Measurements from ENCODE around the gene GPX7. TPM values are rescaled to one million over a fixed set of nuclear protein-coding genes. Genes with fewer than 3 reads are reported as not detected.
"Not testable (repeated sequence)": the region's sequence is repeated elsewhere in the genome, so short reads cannot be mapped to it uniquely, and the experiment has no call there.

GPX7 gene
- total RNA-seq, 2 experiments from 2014 or later = 11.7 to 12.5 TPM

- intact Hi-C loops (cut with DNase I, micrococcal nuclease) = no loop called here
- ATAC-seq (ENCODE audit: poor library complexity) (no peak), DNase-seq (no peak)
- Histone ChIP-seq H3K4me1 (ENCODE audit: insufficient read depth, low read length) (no peaks in the 10 kb centered on the region), H3K4me3 (ENCODE audit: low read length) (no peak overlapping the region), H3K27ac (ENCODE audit: low read depth in 1 of 2, low read length in 2 of 2) (no peak overlapping the region), H3K9me3 (ENCODE audit: control insufficient read depth in 1 of 2, insufficient read depth in 1 of 2, low read length in 2 of 2) (no peaks in the 10 kb centered on the region), H3K27me3 (ENCODE audit: control insufficient read depth in 1 of 2, insufficient read depth in 2 of 2, low read length in 2 of 2) (no peaks in the 10 kb centered on the region), H3K36me3 (ENCODE audit: insufficient read depth, low read length) (no peaks in the 10 kb centered on the region)
- no peak overlapping the region for H3K27ac Mint-ChIP-seq
- POLR2A ChIA-PET = interaction anchor here (1.1 kb wide), 1 partner anchor 25 kb away, joined by 4 read pairs; no protein-coding TSS in a partner anchor
- no peaks in the 10 kb centered on the region for H3K9me3 Mint-ChIP-seq
- H3K36me3 Mint-ChIP-seq (ENCODE audit: low read depth) = no peaks in the 10 kb centered on the region
- no peaks in the 10 kb centered on the region for H3K27me3 Mint-ChIP-seq
- no peak overlapping the region for H3K4me3 Mint-ChIP-seq
- CTCF ChIA-PET = no interaction called here
- peaks cover 9% of the 10 kb centered on the region for H3K4me1 Mint-ChIP-seq (ENCODE audit: low read depth)
- TF ChIP-seq CTCF (IDR thresholded peaks at IDR 0.05) = no peak
These were observed 26.1 kb upstream of the GPX7 start for GRCh38 chr1:52576074-52576473.

GRCh38 chr1:52578066-52578465 is 24.1 kb upstream of the GPX7 start:
- CTCF ChIA-PET; intact Hi-C loops (cut with DNase I, micrococcal nuclease); H3K9me3 ChIP-seq (ENCODE audit: control insufficient read depth in 1 of 2, insufficient read depth in 1 of 2, low read length in 2 of 2); H3K27ac Mint-ChIP-seq; H3K4me1 Mint-ChIP-seq (ENCODE audit: low read depth); H3K27me3 ChIP-seq (ENCODE audit: control insufficient read depth in 1 of 2, insufficient read depth in 2 of 2, low read length in 2 of 2); H3K4me3 Mint-ChIP-seq; H3K27me3 Mint-ChIP-seq; H3K36me3 Mint-ChIP-seq (ENCODE audit: low read depth); POLR2A ChIA-PET; DNase-seq; ATAC-seq (ENCODE audit: poor library complexity); H3K36me3 ChIP-seq (ENCODE audit: insufficient read depth, low read length); H3K4me1 ChIP-seq (ENCODE audit: insufficient read depth, low read length); H3K4me3 ChIP-seq (ENCODE audit: low read length); H3K9me3 Mint-ChIP-seq; H3K27ac ChIP-seq (ENCODE audit: low read depth in 1 of 2, low read length in 2 of 2): not testable (repeated sequence)

GRCh38 chr1:52579415-52579814 is 22.8 kb upstream of the GPX7 start:
- Mint-ChIP-seq H3K4me1 (ENCODE audit: low read depth) (peaks cover 9% of the 10 kb centered on the region), H3K9me3 (no peaks in the 10 kb centered on the region), H3K27me3 (no peaks in the 10 kb centered on the region), H3K4me3 (no peak overlapping the region), H3K36me3 (ENCODE audit: low read depth) (no peaks in the 10 kb centered on the region), H3K27ac (no peak overlapping the region)
- DNase-seq (no peak), ATAC-seq (ENCODE audit: poor library complexity) (no peak)
- no peaks in the 10 kb centered on the region for H3K4me1 ChIP-seq (ENCODE audit: insufficient read depth, low read length)
- intact Hi-C loops (cut with DNase I, micrococcal nuclease) = no loop called here
- POLR2A ChIA-PET = interaction anchor here (0.6 to 1.4 kb wide), 2 partner anchors 27 to 53 kb away, joined by 3 to 6 read pairs; partner anchors contain the start of genes SHISAL2A and TUT4
- H3K4me3 ChIP-seq (ENCODE audit: low read length) = no peak overlapping the region
- no peaks in the 10 kb centered on the region for H3K36me3 ChIP-seq (ENCODE audit: insufficient read depth, low read length)
- CTCF ChIA-PET = no interaction called here
- no peaks in the 10 kb centered on the region for H3K9me3 ChIP-seq (ENCODE audit: control insufficient read depth in 1 of 2, insufficient read depth in 1 of 2, low read length in 2 of 2)
- H3K27me3 ChIP-seq (ENCODE audit: control insufficient read depth in 1 of 2, insufficient read depth in 2 of 2, low read length in 2 of 2) = no peaks in the 10 kb centered on the region
- H3K27ac ChIP-seq (ENCODE audit: low read depth in 1 of 2, low read length in 2 of 2) = no peak overlapping the region
- TF ChIP-seq CTCF (IDR thresholded peaks at IDR 0.05) = no peak

- no peaks in the 10 kb centered on the region for H3K9me3 Mint-ChIP-seq
- Histone ChIP-seq H3K4me1 (ENCODE audit: insufficient read depth, low read length) (no peaks in the 10 kb centered on the region), H3K9me3 (ENCODE audit: control insufficient read depth in 1 of 2, insufficient read depth in 1 of 2, low read length in 2 of 2) (no peaks in the 10 kb centered on the region), H3K36me3 (ENCODE audit: insufficient read depth, low read length) (no peaks in the 10 kb centered on the region), H3K27ac (ENCODE audit: low read depth in 1 of 2, low read length in 2 of 2) (no peak overlapping the region), H3K4me3 (ENCODE audit: low read length) (no peak overlapping the region), H3K27me3 (ENCODE audit: control insufficient read depth in 1 of 2, insufficient read depth in 2 of 2, low read length in 2 of 2) (no peaks in the 10 kb centered on the region)
- DNase-seq (no peak), ATAC-seq (ENCODE audit: poor library complexity) (no peak)
- no peak for TF ChIP-seq CTCF (IDR thresholded peaks at IDR 0.05)
- POLR2A ChIA-PET = no interaction called here
- intact Hi-C loops (cut with DNase I, micrococcal nuclease) = no loop called here
- H3K27me3 Mint-ChIP-seq = no peaks in the 10 kb centered on the region
- no peaks in the 10 kb centered on the region for H3K36me3 Mint-ChIP-seq (ENCODE audit: low read depth)
- H3K4me1 Mint-ChIP-seq (ENCODE audit: low read depth) = peaks cover 9% of the 10 kb centered on the region
- H3K4me3 Mint-ChIP-seq = no peak overlapping the region
- CTCF ChIA-PET = no interaction called here
- no peak overlapping the region for H3K27ac Mint-ChIP-seq
These were observed 21.9 kb upstream of the GPX7 start for GRCh38 chr1:52580283-52580682.

All from CD4-positive, alpha-beta T cell (primary cell).